GM06990 (cell line): ENCODE measurements around the gene TBC1D10A.

ENCODE experiments used
- DNase-seq: peaks from one replicate; pipeline ENCODE4 v3.0.0-alpha.2; 2011; ENCODE audit not compliant: insufficient read length; ENCODE audit errors: extremely low read depth
- H3K27me3 ChIP-seq: replicated peaks from 2 replicates; pipeline ENCODE4 v1.6.0; 2011; ENCODE audit warnings: low read length; ENCODE audit not compliant: control insufficient read depth, insufficient read depth
- H3K36me3 ChIP-seq: 2 replicates; pipeline ENCODE4 v1.5.1; 2011; ENCODE audit warnings: low read length; ENCODE audit not compliant: control insufficient read depth, insufficient read depth
- H3K4me3 ChIP-seq: replicated peaks from 2 replicates; pipeline ENCODE4 v1.5.1; 2011; ENCODE audit warnings: low read depth, mild to moderate bottlenecking, control low read depth, low read length
- CTCF ChIP-seq: IDR thresholded peaks from 2 replicates; pipeline ENCODE4 v1.5.1; 2011; ENCODE audit warnings: low read length, control low read depth, mild to moderate bottlenecking, inconsistent platforms; ENCODE audit not compliant: insufficient read depth, poor library complexity, severe bottlenecking

TBC1D10A gene

GRCh38 chr22:30305906-30306626 is 20.7 kb downstream of the TBC1D10A start:
- TF ChIP-seq CTCF, result no peak
- H3K4me3 ChIP-seq, result peak overlapping the region; percentile 47
- no peaks in the 10 kb centered on the region for H3K27me3 ChIP-seq
- H3K36me3 ChIP-seq, result peaks cover 8% of the 10 kb centered on the region
- DNase-seq, result no peak

GRCh38 chr22:30305519-30305905 is 21.2 kb downstream of the TBC1D10A start:
- DNase-seq, result peak; percentile 72
- peaks cover 11% of the 10 kb centered on the region for H3K36me3 ChIP-seq
- H3K4me3 ChIP-seq, result peak overlapping the region; percentile 47
- no peaks in the 10 kb centered on the region for H3K27me3 ChIP-seq
- no peak for TF ChIP-seq CTCF

GRCh38 chr22:30304495-30305244 is 22.1 kb downstream of the TBC1D10A start:
- Histone ChIP-seq H3K36me3 (peaks cover 15% of the 10 kb centered on the region), H3K4me3 (no peak overlapping the region), H3K27me3 (no peaks in the 10 kb centered on the region)
- TF ChIP-seq CTCF, result no peak
- no peak for DNase-seq

GRCh38 chr22:30302810-30303138 is 24.0 kb downstream of the TBC1D10A start:
- no peak for TF ChIP-seq CTCF
- no peaks in the 10 kb centered on the region for H3K27me3 ChIP-seq
- DNase-seq, result no peak
- peaks cover 28% of the 10 kb centered on the region for H3K36me3 ChIP-seq
- no peak overlapping the region for H3K4me3 ChIP-seq

GRCh38 chr22:30301995-30302809 is 24.5 kb downstream of the TBC1D10A start:
- no peak overlapping the region for H3K4me3 ChIP-seq
- no peak for TF ChIP-seq CTCF
- H3K36me3 ChIP-seq, result peaks cover 33% of the 10 kb centered on the region
- H3K27me3 ChIP-seq, result no peaks in the 10 kb centered on the region
- no peak for DNase-seq
